Mucosa of rectum (tissue), 2 donors: ENCODE data around the gene BMPR1B.
"Not testable (repeated sequence)": the region's sequence is repeated elsewhere in the genome, so short reads cannot be mapped to it uniquely, and the experiment has no call there.

Source experiments
- H3K27ac ChIP-seq, 2 donors: one replicate each; pipeline ENCODE4 v1.7.0; 2013; ENCODE audit warnings: inconsistent platforms in 2 of 2, low read depth in 2 of 2, low read length in 2 of 2
- H3K27me3 ChIP-seq, 2 donors: one replicate each; pipeline ENCODE4 v1.7.0; 2013; ENCODE audit warnings: low read length in 2 of 2; ENCODE audit not compliant: control insufficient read depth in 2 of 2, insufficient read depth in 2 of 2
- H3K36me3 ChIP-seq, 2 donors: one replicate each; pipeline ENCODE4 v1.7.0; 2013; ENCODE audit warnings: low read length in 2 of 2; ENCODE audit not compliant: control insufficient read depth in 2 of 2, insufficient read depth in 2 of 2
- H3K4me1 ChIP-seq, 2 donors: one replicate each; pipeline ENCODE4 v1.7.0; 2013; ENCODE audit warnings: low read length in 2 of 2, mild to moderate bottlenecking in 1 of 2; ENCODE audit not compliant: control insufficient read depth in 2 of 2, insufficient read depth in 2 of 2
- H3K4me3 ChIP-seq, 2 donors: one replicate each; pipeline ENCODE4 v1.7.0; 2013; ENCODE audit warnings: low read length in 2 of 2
- H3K9ac ChIP-seq, 2 donors: one replicate each; pipeline ENCODE4 v1.7.0; 2013; ENCODE audit warnings: low read length in 2 of 2, low read depth in 1 of 2, mild to moderate bottlenecking in 1 of 2
- H3K9me3 ChIP-seq, 2 donors: one replicate each; pipeline ENCODE4 v1.7.0; 2013; ENCODE audit warnings: low read length in 2 of 2; ENCODE audit not compliant: control insufficient read depth in 2 of 2
- donor health status: healthy.
- donor health status: Normal muscosa, but diverticular disease.

BMPR1B gene

DNA sequence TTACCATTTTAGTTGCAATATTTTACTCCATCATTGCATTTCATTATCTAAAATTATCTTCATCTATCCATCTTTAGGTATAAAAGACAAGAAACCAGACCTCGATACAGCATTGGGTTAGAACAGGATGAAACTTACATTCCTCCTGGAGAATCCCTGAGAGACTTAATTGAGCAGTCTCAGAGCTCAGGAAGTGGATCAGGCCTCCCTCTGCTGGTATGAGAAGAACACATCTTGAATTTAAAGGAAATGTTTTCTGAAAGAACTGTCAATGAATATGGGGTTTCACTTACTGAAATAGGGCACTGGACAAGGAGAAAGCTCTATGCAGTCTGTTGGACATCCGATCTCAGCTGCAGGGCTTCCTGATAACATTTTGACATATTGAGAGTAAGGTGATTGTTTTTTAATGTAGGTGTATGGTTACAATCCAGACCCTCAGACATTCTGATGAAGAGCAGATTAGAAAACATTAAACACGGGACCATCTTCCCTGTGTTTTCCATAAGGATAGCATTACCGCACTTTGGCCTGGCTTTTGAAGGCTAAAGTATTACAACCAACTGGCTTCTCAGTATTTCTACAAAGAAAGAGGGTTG is 367.2 kb downstream of the BMPR1B start:
- Histone ChIP-seq H3K27ac (no peak overlapping the region), H3K9me3 (no peaks in the 10 kb centered on the region), H3K36me3 (no peaks in the 10 kb centered on the region), H3K4me3 (no peak overlapping the region), H3K27me3 (peaks cover 0 to 3% of the 10 kb centered on the region in 2 donors), H3K9ac (no peak overlapping the region), H3K4me1 (no peaks in the 10 kb centered on the region)

DNA sequence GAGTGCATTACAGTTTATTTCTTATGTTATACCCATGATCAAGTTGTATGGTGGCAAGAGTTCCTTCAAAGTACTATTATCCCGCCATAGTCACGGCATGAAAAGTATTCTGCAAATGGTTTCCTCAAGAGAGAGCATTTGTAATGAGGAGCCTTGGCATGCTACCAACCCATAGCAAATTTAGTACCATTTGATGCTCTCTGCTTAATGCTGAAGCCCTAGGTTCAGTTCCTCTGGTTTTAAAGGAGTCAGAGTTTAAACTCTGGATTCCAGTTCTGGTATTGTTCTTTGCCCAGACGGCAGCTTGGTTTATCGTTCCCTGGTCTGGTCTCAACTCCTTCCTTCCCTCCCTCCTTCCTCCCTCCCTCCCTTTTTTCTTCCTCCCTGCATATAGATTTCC is 371.3 kb downstream of the BMPR1B start:
- H3K4me1 ChIP-seq, result no peaks in the 10 kb centered on the region
- no peak overlapping the region for H3K9ac ChIP-seq
- no peaks in the 10 kb centered on the region for H3K36me3 ChIP-seq
- H3K4me3 ChIP-seq, result no peak overlapping the region
- peaks cover 0 to 3% of the 10 kb centered on the region in 2 donors for H3K27me3 ChIP-seq
- H3K9me3 ChIP-seq, result no peaks in the 10 kb centered on the region
- H3K27ac ChIP-seq, result no peak overlapping the region

DNA sequence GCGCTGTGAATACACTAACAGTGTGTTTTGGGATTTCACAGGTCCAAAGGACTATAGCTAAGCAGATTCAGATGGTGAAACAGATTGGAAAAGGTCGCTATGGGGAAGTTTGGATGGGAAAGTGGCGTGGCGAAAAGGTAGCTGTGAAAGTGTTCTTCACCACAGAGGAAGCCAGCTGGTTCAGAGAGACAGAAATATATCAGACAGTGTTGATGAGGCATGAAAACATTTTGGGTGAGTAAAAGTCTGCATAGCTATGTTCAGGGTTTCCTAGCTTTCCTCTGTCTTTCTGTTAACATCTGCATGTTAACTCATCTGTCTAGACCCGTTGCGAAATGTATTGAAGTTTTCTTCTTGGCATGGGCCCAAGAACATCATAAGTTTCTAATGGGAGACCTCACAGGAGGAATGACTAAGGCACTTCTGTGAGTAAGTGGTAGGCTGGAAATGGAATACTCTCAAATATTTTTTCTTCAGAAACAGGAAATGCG is 372.1 kb downstream of the BMPR1B start:
- Histone ChIP-seq H3K27ac (no peak overlapping the region), H3K27me3 (peaks cover 0 to 3% of the 10 kb centered on the region in 2 donors)

DNA sequence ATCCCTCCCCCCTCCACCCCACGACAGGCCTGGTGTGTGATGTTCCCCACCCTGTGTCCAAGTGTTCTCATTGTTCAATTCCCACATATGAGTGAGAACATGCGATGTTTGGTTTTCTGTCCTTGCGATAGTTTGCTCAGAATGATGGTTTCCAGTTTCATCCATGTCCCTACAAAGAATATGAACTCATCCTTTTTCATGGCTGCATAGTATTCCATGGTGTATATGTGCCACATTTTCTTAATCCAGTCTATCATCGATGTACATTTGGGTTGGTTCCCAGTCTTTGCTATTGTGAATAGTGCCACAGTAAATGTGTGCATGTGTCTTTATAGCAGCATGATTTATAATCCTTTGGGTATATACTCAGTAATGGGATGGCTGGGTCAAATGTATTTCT is 376.3 kb downstream of the BMPR1B start:
- not testable (repeated sequence) for H3K9me3 ChIP-seq, H3K27me3 ChIP-seq, H3K36me3 ChIP-seq, H3K27ac ChIP-seq, H3K9ac ChIP-seq, H3K4me3 ChIP-seq, H3K4me1 ChIP-seq

More for the DNA sequence above, 372.1 kb downstream of the BMPR1B start:
- H3K36me3 ChIP-seq, result no peaks in the 10 kb centered on the region
- no peaks in the 10 kb centered on the region for H3K4me1 ChIP-seq
- H3K9ac ChIP-seq, result no peak overlapping the region
- no peak overlapping the region for H3K4me3 ChIP-seq
- no peaks in the 10 kb centered on the region for H3K9me3 ChIP-seq

DNA sequence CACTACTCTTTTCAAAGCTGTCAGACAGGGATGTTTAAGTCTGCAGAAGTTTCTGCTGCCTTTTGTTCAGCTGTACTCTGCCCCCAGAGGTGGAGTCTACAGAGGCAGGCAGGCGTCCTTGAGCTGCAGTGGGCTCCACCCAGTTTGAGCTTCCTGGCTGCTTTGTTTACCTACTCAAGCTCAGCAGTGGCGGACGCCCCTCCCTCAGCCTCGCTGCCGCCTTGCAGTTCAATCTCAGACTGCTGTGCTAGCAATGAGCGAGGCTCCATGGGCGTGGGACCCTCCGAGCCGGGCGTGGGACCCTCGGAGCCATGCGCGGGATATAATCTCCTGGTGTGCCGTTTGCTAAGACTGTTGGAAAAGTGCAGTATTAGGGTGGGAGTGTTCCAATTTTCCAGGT is 381.7 kb downstream of the BMPR1B start:
- H3K9ac ChIP-seq, H3K9me3 ChIP-seq, H3K4me1 ChIP-seq, H3K27me3 ChIP-seq, H3K36me3 ChIP-seq, H3K4me3 ChIP-seq, H3K27ac ChIP-seq: not testable (repeated sequence)

DNA sequence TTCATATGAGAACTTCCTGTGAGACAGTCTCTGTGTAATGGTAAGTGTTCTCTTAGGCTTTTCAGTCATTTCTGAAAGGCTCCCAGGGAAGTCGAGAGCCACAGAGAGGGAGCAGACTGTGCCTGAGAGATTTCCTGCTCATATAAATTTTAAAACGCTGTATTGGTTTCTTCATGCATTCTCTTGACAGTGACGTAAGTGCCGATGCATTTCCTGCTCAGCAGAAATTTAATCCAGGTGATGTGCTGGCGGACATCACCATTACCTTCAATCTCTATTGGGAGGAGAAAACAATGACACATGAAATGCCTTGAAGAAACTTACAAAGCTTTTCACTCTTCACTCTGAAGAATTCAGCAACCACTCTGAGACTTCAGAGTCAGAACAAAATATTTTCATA is 383.6 kb downstream of the BMPR1B start:
- H3K4me3 ChIP-seq, result no peak overlapping the region
- no peaks in the 10 kb centered on the region for H3K4me1 ChIP-seq
- H3K36me3 ChIP-seq, result no peaks in the 10 kb centered on the region
- H3K9me3 ChIP-seq, result no peaks in the 10 kb centered on the region
- H3K9ac ChIP-seq, result no peak overlapping the region
- H3K27ac ChIP-seq, result no peak overlapping the region
- no peaks in the 10 kb centered on the region for H3K27me3 ChIP-seq

DNA sequence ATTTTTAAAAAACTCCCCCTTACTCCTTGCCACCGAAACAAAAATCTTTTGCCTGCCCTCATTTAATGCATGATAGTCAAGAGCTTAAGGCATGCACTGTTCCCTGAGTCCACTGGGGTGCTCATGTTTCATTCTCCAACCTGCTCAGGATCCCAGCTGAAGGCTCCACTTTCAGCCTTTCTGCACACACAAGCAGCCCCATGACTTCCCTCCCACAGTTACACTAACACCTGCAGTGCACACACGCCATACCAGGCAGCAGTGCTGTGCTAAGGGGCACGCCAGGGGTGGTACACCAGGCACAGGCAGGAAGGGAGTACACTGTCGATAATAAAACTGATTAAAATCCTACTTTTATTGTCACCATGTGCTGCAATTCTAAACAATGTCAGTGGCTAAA is 385.2 kb downstream of the BMPR1B start:
- no peaks in the 10 kb centered on the region for H3K9me3 ChIP-seq
- H3K9ac ChIP-seq, result no peak overlapping the region
- no peaks in the 10 kb centered on the region for H3K27me3 ChIP-seq
- H3K27ac ChIP-seq, result no peak overlapping the region
- no peak overlapping the region for H3K4me3 ChIP-seq
- H3K4me1 ChIP-seq, result no peaks in the 10 kb centered on the region
- no peaks in the 10 kb centered on the region for H3K36me3 ChIP-seq

DNA sequence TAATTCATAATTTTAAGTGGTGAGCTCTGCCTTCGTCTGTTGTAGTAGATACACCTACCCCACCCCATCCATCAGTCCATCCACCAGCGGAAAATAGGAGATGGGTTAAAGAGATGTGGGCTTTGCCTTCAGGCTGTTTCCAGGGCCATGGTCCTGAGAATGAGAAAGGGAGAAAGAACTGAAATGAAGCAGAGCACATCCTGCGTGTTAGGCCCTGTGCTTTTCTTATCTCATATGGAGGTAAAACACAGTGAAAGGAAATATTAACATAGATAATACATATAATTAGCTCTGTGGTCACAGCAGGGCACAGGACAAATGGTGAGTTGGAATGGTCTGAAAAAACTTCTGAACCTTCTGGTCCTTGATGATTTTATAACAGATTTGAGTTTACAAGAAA is 393.5 kb downstream of the BMPR1B start:
- Histone ChIP-seq H3K9me3 (no peaks in the 10 kb centered on the region), H3K4me3 (no peak overlapping the region), H3K27ac (no peak overlapping the region), H3K9ac (no peak overlapping the region), H3K4me1 (no peaks in the 10 kb centered on the region), H3K36me3 (no peaks in the 10 kb centered on the region), H3K27me3 (no peaks in the 10 kb centered on the region)

DNA sequence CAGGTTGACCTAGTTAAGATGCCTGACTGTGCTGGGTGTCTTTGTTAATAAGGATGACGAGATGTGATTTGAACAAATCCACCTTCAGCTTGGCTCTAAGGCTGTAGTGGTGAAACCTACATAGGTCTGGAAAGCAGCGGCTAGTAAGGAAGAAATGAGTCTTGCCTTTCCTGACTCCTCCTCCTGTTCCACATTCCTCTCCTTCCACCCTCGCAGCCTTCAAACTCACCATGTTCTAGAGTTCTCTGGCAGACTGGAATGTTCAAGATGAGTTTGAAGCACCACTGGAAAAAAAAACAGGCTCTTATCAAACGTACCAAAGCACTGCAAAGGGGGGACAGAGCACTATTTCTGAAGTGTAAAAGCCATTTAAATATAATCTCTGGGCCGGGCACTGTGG is 395.4 kb downstream of the BMPR1B start:
- Histone ChIP-seq H3K4me3 (no peak overlapping the region), H3K27me3 (no peaks in the 10 kb centered on the region), H3K9me3 (no peaks in the 10 kb centered on the region), H3K9ac (no peak overlapping the region), H3K4me1 (no peaks in the 10 kb centered on the region), H3K36me3 (no peaks in the 10 kb centered on the region), H3K27ac (no peak overlapping the region)

DNA sequence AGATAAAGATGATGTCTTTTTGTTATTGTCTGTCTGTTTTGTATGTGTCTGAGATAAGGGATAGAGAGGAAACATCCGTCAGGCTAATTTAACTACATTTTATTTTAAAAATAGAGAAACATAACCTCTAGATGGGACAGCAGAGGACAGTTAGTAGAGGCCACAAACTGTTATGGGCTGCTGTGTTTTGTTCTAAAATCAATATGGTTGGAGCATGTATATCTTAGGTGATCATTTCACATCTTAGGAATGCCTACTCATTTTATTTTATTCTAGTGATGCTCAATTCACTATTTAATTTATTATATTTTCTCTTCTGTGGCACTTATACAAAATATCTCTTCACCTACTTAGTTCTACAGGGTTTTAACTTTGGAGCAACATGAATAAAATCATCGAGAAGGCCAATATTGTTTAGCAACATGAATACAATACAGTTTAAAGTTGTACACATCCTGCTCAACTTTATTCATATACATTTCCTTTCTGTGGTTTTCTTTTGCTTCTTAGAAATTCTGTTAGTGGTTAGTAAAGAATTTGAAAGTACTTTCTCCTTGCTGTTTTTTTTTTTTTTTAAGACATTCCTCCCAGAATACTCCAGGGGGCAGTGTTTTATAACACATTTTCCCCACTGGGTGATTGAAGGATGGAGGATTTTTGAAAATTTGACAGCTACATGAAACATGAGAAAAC is 398.1 kb downstream of the BMPR1B start:
- Histone ChIP-seq H3K9ac (no peak overlapping the region), H3K4me1 (no peaks in the 10 kb centered on the region), H3K9me3 (no peaks in the 10 kb centered on the region), H3K4me3 (no peak overlapping the region), H3K36me3 (no peaks in the 10 kb centered on the region), H3K27me3 (no peaks in the 10 kb centered on the region), H3K27ac (no peak overlapping the region)
